ENCODE results near the gene IL1RAPL2.
A peak's percentile ranks its signal among the peaks of the same experiment; 100 is the strongest.
"Not testable (repeated sequence)": the region's sequence is repeated elsewhere in the genome, so short reads cannot be mapped to it uniquely, and the experiment has no call there.

The IL1RAPL2 gene

DNA sequence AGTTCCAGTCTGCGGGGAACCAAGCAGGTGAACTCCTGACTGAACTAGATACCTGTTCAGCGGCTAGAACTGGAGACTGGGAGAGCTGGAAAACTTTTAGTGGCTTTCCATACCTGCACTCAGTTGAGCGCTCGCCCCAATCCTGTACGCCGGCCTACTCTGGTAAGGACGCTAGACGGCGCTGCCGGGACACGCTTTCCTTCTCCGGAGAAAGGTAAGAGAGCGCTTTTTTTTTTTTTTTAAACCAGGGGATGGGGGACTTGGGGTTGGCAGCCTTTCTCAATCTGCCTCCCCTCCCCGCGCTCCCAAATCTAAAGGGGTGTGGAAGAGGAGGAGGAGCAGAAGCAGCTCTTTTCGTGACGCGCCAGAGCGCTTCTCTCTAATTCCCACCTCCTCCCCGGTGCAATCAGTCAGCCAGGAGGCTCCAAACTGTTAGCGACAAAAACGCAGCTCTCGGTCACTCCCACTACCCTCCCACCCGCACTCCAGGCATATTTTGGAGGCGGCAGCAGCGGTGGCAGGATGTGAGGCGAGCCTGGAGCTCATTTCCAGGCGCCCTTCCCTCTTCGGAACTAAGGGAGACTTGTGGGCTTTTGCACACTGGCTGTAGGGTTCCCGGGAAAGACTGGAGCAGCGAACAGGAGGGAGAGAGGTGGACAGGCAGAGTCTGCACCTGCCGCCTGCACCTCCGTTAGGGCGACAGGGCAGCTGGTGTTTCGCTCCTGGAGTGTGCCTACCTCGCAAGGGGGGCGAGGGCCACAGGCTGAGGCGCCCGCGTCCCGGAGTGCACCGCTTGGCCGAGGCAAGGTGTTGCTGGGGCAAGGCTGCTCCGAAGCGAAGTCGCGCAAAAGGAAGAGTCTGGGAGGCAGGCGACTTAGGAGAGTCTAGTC is at the start of gene IL1RAPL2:
IL1RAPL2 (plus strand) TSS at position 409 of the 890 bp plus-strand sequence.
- Histone ChIP-seq H3K9me3 (ENCODE audit: control insufficient read depth, insufficient read depth, low read length) (no peaks in the 10 kb centered on the region), H3K36me3 (ENCODE audit: insufficient read depth, low read length) (no peaks in the 10 kb centered on the region), H3K9ac (ENCODE audit: low read depth, low read length) (peak within 1 kb of the TSS; percentile 53; the same call in 1 of the 2 replicates), H3K4me1 (ENCODE audit: insufficient read depth, low read length) (no peaks in the 10 kb centered on the region)

DNA sequence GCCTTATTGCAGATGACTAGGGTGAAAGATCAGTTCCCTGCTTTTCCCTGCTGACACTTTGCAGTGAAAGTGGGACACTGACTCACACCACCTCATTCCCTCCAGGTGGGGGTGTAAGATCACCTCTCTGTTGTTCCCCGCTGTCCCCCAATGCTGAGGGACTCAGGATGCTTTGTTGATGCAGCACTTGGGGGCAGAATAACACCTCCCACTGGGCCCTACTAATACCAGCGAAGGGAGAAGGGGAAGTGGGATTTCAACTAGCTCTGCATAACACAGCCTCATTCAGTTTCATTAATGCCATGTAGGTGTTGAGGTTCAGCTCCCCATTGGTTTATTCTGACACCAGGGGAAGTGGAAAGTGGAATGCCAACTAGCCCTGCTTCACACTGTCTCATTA is 43.6 kb upstream of the IL1RAPL2 start:
- no peak overlapping the region for H3K9ac ChIP-seq (ENCODE audit: low read depth, low read length)
- H3K36me3 ChIP-seq (ENCODE audit: insufficient read depth, low read length) = no peaks in the 10 kb centered on the region
- H3K4me1 ChIP-seq (ENCODE audit: insufficient read depth, low read length) = peaks cover 5% of the 10 kb centered on the region; the same call in 1 of the 2 replicates
- no peaks in the 10 kb centered on the region for H3K9me3 ChIP-seq (ENCODE audit: control insufficient read depth, insufficient read depth, low read length)

DNA sequence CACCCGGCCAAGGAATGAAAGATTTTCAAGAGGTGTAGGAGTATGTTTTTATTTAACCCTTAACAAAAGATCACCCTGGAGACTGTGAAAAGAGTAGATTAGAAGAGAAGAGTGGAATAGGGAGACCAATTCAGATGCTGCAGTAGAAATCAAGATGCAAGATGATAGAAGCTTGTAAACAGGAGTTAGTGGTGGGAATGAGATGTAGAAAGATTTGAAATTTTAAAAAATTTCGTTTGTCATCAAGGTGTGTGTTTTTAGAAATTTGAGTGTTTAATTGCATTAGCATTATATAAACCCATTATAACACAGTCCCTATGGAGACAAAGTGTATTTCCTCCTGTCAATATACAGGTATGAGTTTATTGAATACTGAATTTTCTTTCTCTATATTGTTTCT is 42.1 kb upstream of the IL1RAPL2 start:
- H3K9ac ChIP-seq (ENCODE audit: low read depth, low read length) = no peak overlapping the region
- no peaks in the 10 kb centered on the region for H3K9me3 ChIP-seq (ENCODE audit: control insufficient read depth, insufficient read depth, low read length)
- H3K4me1 ChIP-seq (ENCODE audit: insufficient read depth, low read length) = peaks cover 5% of the 10 kb centered on the region; the same call in 1 of the 2 replicates
- no peaks in the 10 kb centered on the region for H3K36me3 ChIP-seq (ENCODE audit: insufficient read depth, low read length)

DNA sequence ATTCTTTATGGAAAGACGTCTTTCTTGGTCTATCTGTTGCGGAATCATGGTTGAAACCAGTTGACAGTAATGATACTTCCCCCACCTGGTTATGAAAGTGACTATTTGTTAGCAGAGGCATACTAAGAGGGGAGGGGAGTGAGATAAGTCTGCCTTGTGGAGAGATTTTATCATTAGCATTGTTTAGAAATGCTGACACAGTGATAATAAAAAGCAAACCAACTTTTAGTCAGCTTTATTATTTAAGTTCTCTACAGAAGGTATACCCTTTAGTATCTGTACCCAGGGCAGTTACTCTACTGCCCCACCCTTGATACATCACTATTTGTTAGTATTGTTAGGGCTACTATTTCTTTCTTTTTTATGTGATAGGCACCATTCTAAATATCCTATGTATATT is 26.9 kb upstream of the IL1RAPL2 start:
- Histone ChIP-seq H3K9ac (ENCODE audit: low read depth, low read length) (no peak overlapping the region), H3K4me1 (ENCODE audit: insufficient read depth, low read length) (no peaks in the 10 kb centered on the region), H3K36me3 (ENCODE audit: insufficient read depth, low read length) (no peaks in the 10 kb centered on the region), H3K9me3 (ENCODE audit: control insufficient read depth, insufficient read depth, low read length) (no peaks in the 10 kb centered on the region)

DNA sequence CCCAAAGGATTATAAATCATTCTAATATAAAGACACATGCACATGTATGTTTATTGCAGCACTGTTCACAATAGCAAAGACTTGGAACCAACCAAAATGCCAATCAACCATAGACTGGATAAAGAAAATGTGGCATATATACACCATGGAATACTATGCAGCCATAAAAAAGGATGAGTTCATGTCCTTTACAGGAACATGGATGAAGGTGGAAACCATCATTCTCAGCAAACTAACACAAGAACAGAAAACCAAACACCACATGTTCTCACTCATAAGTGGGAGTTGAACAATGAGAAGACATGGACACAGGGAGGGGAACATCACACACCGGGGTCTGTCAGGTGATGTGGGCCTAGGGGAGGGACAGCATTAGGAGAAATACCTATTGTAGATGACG is 23.6 kb upstream of the IL1RAPL2 start:
- not testable (repeated sequence) for H3K36me3 ChIP-seq (ENCODE audit: insufficient read depth, low read length)

DNA sequence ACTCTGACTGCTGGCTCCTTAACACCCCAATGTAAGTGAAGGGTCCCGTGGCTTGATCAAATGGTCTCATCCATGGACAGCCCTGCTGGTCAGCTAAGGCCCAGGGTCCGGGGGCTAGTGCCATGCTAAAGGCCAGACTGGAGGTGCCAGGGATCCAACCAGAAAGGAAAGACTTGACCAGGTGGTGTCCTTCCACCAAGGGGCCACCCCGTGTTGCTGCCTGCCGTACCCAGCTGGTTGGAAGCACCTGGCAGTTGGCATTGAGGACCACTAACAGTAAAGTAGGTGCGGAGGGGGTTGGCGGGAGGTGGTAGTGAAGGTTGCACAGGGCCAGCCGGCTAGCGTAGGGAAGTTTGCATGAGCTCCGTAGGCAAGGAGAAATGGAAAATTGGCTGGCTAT is 1.7 kb upstream of the IL1RAPL2 start:
- Histone ChIP-seq H3K4me1 (ENCODE audit: insufficient read depth, low read length) (no peaks in the 10 kb centered on the region), H3K9ac (ENCODE audit: low read depth, low read length) (no peak overlapping the region), H3K9me3 (ENCODE audit: control insufficient read depth, insufficient read depth, low read length) (no peaks in the 10 kb centered on the region), H3K36me3 (ENCODE audit: insufficient read depth, low read length) (no peaks in the 10 kb centered on the region)

More for the DNA sequence above, 23.6 kb upstream of the IL1RAPL2 start:
- not testable (repeated sequence) for H3K4me1 ChIP-seq (ENCODE audit: insufficient read depth, low read length); H3K9me3 ChIP-seq (ENCODE audit: control insufficient read depth, insufficient read depth, low read length); H3K9ac ChIP-seq (ENCODE audit: low read depth, low read length)

GRCh38 chrX:104564921-104565703 is 887 bp upstream of the IL1RAPL2 start:
- no peaks in the 10 kb centered on the region for H3K9me3 ChIP-seq (ENCODE audit: control insufficient read depth, insufficient read depth, low read length)
- no peaks in the 10 kb centered on the region for H3K36me3 ChIP-seq (ENCODE audit: insufficient read depth, low read length)
- H3K4me1 ChIP-seq (ENCODE audit: insufficient read depth, low read length) = no peaks in the 10 kb centered on the region
- no peak overlapping the region; the same call in 1 of the 2 replicates for H3K9ac ChIP-seq (ENCODE audit: low read depth, low read length)

- Histone ChIP-seq H3K4me1 (ENCODE audit: insufficient read depth, low read length) (no peaks in the 10 kb centered on the region), H3K36me3 (ENCODE audit: insufficient read depth, low read length) (no peaks in the 10 kb centered on the region), H3K9ac (ENCODE audit: low read depth, low read length) (peak overlapping the region; percentile 53; the same call in 1 of the 2 replicates), H3K9me3 (ENCODE audit: control insufficient read depth, insufficient read depth, low read length) (no peaks in the 10 kb centered on the region)
Observed at GRCh38 chrX:104566681-104567501, 892 bp downstream of the IL1RAPL2 start.

DNA sequence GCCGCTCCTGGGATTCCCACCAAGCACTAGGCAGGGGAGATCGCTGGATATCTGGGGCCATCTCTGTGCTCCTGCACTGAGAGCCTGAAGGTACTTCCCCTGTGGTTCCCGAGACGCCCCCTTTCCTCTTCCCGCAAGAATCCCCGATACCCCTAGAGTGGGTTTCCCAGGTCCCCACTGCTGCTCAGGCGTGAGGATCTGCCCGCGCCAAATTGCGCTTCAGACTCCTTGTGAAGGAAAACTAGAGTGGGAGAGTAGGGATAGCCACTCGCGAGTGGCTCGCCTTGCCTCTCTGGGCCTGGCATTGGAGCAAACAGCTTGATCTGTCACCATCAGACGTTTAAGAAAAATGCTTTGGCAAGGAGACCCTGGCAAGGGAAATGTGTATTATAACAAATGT is 1.5 kb downstream of the IL1RAPL2 start:
- Histone ChIP-seq H3K36me3 (ENCODE audit: insufficient read depth, low read length) (no peaks in the 10 kb centered on the region), H3K9ac (ENCODE audit: low read depth, low read length) (peak overlapping the region; percentile 53; the same call in 1 of the 2 replicates)

DNA sequence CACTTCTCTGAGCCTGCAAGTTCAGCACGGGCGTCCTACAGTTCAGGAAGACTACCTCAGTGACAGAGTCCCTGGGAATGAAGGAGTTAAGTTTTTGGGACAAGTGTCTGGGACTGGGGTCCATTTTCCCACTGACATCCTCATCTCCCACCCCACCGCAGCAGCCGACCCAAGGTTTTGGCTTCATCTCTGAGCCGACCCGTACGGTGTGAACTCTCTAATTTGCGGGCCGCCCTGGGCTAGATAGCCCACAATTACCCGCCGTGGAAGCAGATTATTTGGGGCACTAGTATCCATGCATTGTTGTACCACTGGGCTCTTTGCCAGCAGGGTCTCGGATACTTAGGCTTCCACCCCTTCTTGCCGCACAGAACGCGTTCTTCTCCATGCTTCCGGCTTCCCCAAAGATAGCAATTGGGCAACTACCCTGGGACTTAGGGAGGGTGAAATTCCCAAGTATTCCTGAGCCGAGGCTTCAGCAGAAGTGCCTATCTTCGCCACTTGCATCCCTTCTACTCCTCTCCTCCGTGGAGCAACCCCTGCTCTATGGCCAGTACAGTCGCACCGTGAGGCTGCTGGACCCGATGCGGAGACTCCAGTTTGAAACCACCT is 2.4 kb downstream of the IL1RAPL2 start:
- Histone ChIP-seq H3K4me1 (ENCODE audit: insufficient read depth, low read length) (no peaks in the 10 kb centered on the region), H3K36me3 (ENCODE audit: insufficient read depth, low read length) (no peaks in the 10 kb centered on the region), H3K9me3 (ENCODE audit: control insufficient read depth, insufficient read depth, low read length) (no peaks in the 10 kb centered on the region), H3K9ac (ENCODE audit: low read depth, low read length) (peak overlapping the region; percentile 1; the same call in 1 of the 2 replicates)

More for the DNA sequence above, 1.5 kb downstream of the IL1RAPL2 start:
- H3K4me1 ChIP-seq (ENCODE audit: insufficient read depth, low read length) = no peaks in the 10 kb centered on the region
- no peaks in the 10 kb centered on the region for H3K9me3 ChIP-seq (ENCODE audit: control insufficient read depth, insufficient read depth, low read length)

GRCh38 chrX:104618106-104618895 is 52.3 kb downstream of the IL1RAPL2 start:
- no peak overlapping the region for H3K9ac ChIP-seq (ENCODE audit: low read depth, low read length)
- no peaks in the 10 kb centered on the region for H3K4me1 ChIP-seq (ENCODE audit: insufficient read depth, low read length)
- no peaks in the 10 kb centered on the region for H3K36me3 ChIP-seq (ENCODE audit: insufficient read depth, low read length)
- H3K9me3 ChIP-seq (ENCODE audit: control insufficient read depth, insufficient read depth, low read length) = no peaks in the 10 kb centered on the region

DNA sequence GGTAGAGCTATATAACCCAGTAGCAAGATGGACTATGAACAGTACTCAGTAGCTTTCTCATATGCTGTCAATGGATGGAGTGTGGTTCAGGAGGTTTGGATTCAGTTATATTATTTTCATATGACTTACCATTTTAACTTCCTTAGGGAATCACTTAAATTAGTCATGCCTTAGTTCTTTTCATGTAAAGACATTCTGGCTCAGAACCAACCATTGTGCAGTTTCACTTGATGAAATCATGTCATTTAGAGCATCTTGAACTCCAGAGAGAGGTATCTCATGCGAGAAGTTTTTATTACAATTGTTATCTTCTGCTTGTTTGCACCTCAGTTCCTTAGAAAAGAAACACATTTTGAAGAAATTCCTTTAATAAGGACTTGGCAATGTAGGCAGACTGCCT is 55.8 kb downstream of the IL1RAPL2 start:
- Histone ChIP-seq H3K4me1 (ENCODE audit: insufficient read depth, low read length) (no peaks in the 10 kb centered on the region), H3K9ac (ENCODE audit: low read depth, low read length) (no peak overlapping the region), H3K9me3 (ENCODE audit: control insufficient read depth, insufficient read depth, low read length) (no peaks in the 10 kb centered on the region), H3K36me3 (ENCODE audit: insufficient read depth, low read length) (no peaks in the 10 kb centered on the region)

GRCh38 chrX:104641176-104641575 is 75.2 kb downstream of the IL1RAPL2 start:
- Histone ChIP-seq H3K4me1 (ENCODE audit: insufficient read depth, low read length) (no peaks in the 10 kb centered on the region), H3K9ac (ENCODE audit: low read depth, low read length) (no peak overlapping the region), H3K36me3 (ENCODE audit: insufficient read depth, low read length) (no peaks in the 10 kb centered on the region), H3K9me3 (ENCODE audit: control insufficient read depth, insufficient read depth, low read length) (no peaks in the 10 kb centered on the region)

All from ES-I3 (cell line).